ENCODE measurements around the gene FLYWCH2. TPM values are rescaled to one million over a fixed set of nuclear protein-coding genes. Genes with fewer than 3 reads are reported as not detected.

FLYWCH2 gene
- total RNA-seq = 50.9 and 55.1 TPM in 2 replicates

GRCh38 chr16:2882650-2883457 lies at the start of gene FLYWCH2:
Gene FLYWCH2 (plus strand): TSS chr16:2883215. CDS start chr16:2896450, 13,235 bp downstream.

GRCh38 chr16:2857451-2858244 lies 25.4 kb upstream of the FLYWCH2 start, which contains the start of gene PRSS22:
Gene PRSS22 (minus strand): TSS chr16:2858170. CDS start chr16:2858104, 66 bp downstream.

GRCh38 chr16:2911638-2912329 lies 28.8 kb downstream of the FLYWCH2 start, which contains the start of gene FLYWCH1:
Gene FLYWCH1 (plus strand): TSS chr16:2911931. CDS start chr16:2929686, 17,755 bp downstream.

Other genes starting within 250 kb of the FLYWCH2 start
- gene KCTD5, start 200.7 kb upstream of the FLYWCH2 start, total RNA-seq = 36.6 and 37.4 TPM in 2 replicates
- 0.31 and 0.76 TPM in 2 replicates for gene PRSS27, start 163.0 kb upstream of the FLYWCH2 start, total RNA-seq
- gene SRRM2, start 130.6 kb upstream of the FLYWCH2 start, total RNA-seq = 45.6 and 60.4 TPM in 2 replicates
- 292 and 386 TPM in 2 replicates for gene ELOB, start 105.9 kb upstream of the FLYWCH2 start, total RNA-seq
- not detected in 2 replicates for gene PRSS33, start 95.7 kb upstream of the FLYWCH2 start, total RNA-seq
- gene PRSS41, start 84.7 kb upstream of the FLYWCH2 start, total RNA-seq = not detected in 2 replicates
- gene PRSS21, start 66.0 kb upstream of the FLYWCH2 start, total RNA-seq = 0.80 and 3.8 TPM in 2 replicates
- gene ZG16B, start 52.9 kb upstream of the FLYWCH2 start, total RNA-seq = 0.23 and 0.31 TPM in 2 replicates
- 0.34 and 2.8 TPM in 2 replicates for gene PRSS22, start 25.0 kb upstream of the FLYWCH2 start, total RNA-seq
- 47.7 and 65.2 TPM in 2 replicates for gene FLYWCH1, start 28.7 kb downstream of the FLYWCH2 start, total RNA-seq
- gene KREMEN2, start 81.1 kb downstream of the FLYWCH2 start, total RNA-seq = 11.7 and 22.4 TPM in 2 replicates
- gene PAQR4, start 86.1 kb downstream of the FLYWCH2 start, total RNA-seq = 34.4 and 38.0 TPM in 2 replicates
- 20.1 and 86.7 TPM in 2 replicates for gene PKMYT1, start 97.2 kb downstream of the FLYWCH2 start, total RNA-seq
- not detected in 2 replicates for gene CLDN9, start 129.7 kb downstream of the FLYWCH2 start, total RNA-seq
- gene CLDN6, start 135.0 kb downstream of the FLYWCH2 start, total RNA-seq = 0.08 TPM in 1 of 2 replicates, not detected in the other
- 522 and 714 TPM in 2 replicates for gene TNFRSF12A, start 137.2 kb downstream of the FLYWCH2 start, total RNA-seq
- 26.4 and 29.2 TPM in 2 replicates for gene HCFC1R1, start 140.7 kb downstream of the FLYWCH2 start, total RNA-seq
- 22.3 and 33.0 TPM in 2 replicates for gene THOC6, start 140.8 kb downstream of the FLYWCH2 start, total RNA-seq
- 0.23 and 0.78 TPM in 2 replicates for gene BICDL2, start 153.7 kb downstream of the FLYWCH2 start, total RNA-seq
- gene MMP25, start 163.3 kb downstream of the FLYWCH2 start, total RNA-seq = 0.04 and 0.31 TPM in 2 replicates
- gene IL32, start 182.4 kb downstream of the FLYWCH2 start, total RNA-seq = 6.5 and 25.3 TPM in 2 replicates
- gene ZSCAN10, start 216.1 kb downstream of the FLYWCH2 start, total RNA-seq = not detected in 2 replicates
- gene ZNF205, start 229.4 kb downstream of the FLYWCH2 start, total RNA-seq = 22.3 and 22.7 TPM in 2 replicates